ENCODE measurements around the gene DOK7.

DOK7 gene

DNA sequence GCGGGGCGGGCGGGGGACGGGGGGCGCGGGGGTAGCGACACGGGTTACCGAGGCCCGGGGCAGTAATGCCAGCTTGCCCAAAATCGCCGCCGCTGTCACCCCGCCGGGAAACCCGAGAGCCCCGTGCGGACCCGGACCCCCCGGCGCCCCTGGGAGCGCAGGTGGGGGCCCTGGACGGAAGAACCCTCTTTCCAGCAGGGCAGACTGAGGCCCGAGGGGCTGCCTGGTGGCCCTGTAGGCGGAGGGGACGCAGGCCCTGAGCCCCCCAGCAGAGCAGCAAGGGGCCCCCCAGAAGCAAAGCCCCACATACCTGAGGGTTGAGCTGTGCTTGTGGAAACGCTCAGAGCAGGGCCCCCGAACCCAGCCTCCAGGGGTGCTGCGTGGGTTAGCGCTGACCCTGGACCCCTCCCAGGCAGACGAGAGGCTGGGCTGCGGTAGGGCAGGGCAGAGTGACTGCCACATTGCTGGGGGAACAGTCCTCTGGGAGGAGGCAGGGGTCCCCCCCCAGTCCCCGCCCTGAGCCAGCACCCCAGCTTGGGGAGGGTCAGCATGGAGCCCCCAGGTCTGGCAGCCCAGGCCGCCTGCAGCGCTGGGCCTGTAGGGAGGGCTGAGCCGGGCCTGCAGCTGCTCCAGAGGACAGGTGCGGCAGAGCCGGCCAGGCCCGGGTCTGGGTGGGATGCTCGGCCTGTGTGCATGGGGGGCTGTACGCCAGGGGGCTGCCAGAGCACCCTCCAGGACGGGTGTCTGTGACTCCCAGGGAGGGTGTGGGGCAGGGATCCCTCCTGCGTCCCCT, 646 bp downstream of the DOK7 start:
- no peak for DNase-seq (ENCODE audit: low read depth)

DNA sequence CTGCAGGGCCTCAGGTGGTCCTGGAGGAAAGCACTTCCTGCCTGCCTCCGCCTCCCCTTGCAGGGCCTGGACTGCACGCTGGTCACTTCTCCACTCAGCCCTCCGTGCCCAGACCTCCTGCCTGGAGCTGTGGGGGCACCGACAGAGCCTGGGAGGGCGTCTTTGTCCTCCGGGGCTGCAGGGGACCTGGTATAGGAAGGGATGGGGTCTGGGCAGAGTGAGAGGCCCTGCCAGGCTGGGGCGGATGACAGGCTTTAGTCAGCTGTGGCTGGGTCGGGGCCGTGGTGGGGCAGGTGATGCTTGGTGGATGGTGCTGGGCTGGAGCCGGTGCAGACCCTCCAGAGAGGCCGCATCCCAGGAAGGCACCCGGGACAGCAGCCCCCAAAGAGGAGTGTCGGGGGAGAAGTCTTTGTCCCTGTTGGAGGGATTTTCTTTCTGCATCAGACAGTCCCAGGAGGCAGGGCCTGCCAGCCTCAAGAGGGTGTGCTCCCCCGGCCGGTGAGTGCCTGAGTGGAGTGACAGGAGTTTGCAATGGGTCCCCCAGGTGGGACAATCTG, 1.3 kb downstream of the DOK7 start:
- no peak for DNase-seq (ENCODE audit: low read depth)

DNA sequence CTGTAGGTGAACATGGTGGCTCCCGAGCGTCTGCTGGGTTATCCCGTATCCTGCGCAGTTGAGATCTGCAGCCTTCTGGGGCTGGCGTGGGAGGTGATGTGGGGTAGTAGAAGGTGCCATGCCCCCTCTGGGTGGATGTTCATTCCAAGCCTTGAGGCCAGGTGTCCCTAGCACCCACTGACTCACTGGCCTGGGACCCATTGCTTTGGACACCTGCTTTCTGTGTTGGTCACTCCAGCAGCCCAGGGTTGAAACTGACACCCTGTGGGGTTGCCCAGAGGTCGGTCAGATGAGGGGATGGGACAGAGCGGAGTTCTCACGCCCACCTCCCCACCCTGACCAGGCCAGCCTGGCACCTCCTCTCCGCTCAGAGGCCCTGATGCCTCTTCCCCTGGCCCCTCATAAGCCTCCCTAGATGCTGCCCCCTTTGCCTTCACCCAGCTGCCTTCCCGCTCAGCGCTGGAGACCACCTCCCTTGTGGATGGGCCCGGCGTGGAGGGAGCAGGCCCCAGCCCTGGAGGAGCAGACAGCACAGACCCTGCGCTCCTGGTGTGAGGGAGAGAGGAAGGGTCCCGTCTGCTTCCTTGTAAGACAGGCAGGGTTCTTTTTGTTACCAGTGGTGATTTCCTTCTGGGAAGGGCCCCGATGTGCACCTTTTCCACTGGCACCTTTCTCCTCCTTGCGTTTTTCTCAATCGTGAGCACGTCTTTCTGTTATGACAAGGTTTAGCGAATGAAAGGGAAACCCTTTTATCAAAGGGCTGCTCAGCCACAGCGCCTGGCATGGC, 2.0 kb downstream of the DOK7 start:
- no peak for DNase-seq (ENCODE audit: low read depth)

DNA sequence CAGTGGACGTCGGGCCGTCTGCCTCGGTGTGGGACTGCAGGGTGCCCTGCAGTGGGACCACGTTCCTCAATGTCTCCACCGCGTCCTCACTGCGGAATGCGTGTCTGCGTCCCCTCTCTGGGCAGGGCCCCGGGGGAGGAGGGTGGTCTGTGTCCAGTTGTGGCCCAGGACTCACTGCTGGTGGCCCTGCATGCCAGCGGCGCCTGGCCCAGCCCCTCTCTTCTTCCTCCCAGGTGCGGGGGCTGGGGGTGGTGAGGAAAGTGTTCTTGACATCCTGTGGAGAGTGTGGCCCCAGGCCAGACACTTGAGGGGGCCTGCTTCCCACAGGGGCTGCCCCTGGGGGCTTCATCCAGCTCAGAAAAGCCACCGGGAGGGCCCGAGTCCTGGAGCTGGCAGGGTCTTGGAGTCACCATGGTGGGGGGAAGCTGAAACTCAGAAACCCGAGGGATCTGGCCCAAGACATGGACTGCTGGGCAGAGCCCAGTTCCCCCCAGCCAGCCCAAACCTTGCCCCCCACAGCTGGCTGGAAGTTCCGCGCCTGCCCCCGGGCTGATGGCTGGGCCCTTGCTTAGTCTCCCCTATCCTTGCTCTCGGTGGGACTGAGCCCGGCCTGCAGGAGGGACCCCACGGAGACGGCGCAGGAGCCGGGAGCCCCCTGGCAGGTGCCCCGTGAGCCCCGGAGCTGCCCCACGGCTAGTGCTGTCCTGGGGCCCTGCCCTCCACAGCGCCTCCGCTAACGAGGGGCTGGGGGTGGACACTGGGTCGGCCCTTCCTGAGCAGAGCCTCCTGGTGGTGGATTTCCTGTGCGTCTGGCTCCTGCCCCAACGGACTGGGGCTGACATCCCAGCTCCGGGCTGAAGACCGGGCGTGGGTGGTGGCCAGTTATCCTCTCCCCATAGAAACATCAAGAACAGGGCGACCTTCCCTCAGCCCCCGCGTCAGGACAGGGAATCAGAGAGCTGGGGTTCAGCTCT, 2.9 kb downstream of the DOK7 start:
- no peak for DNase-seq (ENCODE audit: low read depth)

DNA sequence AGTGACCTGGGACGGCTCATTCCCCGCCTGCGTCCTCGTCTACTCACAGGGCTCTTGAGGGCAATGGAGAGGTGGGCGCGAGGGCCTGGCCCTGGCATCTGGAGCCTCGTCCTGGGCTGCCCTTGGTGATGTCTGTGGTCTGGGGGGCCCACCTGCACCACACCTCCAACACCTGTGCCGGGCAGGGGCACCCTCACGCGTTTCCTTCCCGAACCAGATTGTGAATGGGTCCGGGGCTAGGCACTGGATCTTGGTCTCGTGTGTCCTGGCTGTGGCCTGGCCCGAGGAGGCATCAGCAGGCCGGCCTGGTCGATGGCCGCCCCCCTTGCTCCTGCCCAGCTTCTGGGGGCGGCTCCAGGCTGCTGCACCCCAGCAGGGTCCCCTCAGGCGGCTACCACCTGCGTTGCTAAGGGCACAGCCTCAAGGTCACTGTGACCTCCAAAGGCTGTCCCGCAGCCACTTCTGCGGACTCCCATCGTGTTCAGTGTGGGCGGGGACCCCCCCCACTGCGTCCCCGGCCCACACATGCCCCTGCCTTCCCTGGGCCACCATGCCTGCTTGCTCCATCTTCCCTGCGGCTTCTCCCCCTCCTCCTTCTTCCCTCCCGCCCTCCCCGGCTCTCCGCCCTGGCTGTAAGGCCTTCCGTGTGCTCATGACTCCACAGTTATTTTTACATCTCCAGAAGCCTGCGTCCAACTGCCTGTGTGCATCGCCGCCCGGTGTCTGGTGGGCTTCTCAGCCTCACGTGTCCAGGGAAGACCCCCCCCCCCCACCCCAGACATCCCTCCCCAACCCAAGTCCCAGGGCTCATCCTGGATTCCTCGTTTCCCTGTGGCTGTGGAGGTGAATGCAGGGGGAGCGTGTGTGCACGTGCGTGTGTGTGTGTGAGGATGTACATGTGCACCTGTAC, 3.8 kb downstream of the DOK7 start:
- DNase-seq (ENCODE audit: low read depth) = no peak

DNA sequence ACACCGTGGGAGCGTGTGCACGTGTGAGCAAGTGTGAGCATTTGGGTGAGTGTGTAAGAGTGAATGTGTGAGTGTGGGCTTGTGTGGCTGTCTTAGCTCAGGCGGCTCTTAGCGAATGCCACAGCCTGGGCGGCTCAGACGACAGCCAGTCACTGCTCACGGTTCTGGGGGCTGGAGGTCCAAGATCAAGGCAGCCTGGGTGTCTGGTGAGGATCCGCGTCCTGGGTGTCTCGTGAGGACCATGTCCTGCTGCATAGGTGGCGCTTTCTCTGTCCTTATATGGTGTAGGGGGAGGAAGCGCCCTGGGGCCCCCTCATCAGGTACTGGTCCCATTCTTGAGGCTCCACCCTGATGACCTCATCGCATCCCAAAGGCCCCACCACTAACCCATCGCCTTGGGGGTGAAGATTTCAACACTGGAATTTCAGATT, 4.5 kb downstream of the DOK7 start:
- no peak for DNase-seq (ENCODE audit: low read depth)

DNA sequence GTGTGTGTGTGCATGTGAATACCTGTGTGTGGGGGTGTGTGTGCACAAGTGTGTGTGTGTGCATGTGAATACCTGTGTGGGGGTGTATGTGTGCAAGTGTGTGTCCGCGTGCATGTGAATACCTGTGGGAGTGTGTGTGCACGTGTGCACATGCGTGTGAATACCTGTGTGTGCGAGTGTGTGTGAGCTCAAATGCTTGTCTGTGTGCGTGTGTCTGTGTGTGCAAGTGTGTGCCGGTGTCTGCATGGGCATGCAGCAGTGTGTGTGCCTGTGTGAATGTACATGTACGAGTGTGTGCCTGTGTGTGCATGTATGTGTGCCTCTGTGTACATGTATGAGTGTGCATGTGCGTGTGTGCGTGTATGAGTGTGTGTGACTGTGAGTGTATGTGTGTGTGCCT, 5.0 kb downstream of the DOK7 start:
- DNase-seq (ENCODE audit: low read depth) = no peak

DNA sequence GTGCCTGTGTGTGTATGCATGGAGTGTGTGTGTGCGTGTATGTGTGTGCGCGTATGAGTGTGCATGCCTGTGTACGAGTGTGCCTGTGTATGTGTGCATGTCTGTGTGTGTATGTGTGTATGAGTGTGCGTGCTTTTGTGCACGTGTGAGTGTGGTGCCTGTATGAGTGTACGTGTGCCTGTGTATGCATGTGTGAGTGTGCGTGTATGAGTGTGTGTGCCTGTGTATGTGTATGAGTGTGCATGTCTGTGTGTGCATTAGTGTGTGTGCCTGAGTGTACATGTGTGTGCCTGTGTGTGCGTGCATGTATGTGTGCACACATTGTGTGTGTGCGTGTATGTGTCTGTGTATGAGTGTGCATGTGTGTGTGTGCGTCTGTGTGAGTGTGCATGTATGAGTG, 5.7 kb downstream of the DOK7 start:
- DNase-seq (ENCODE audit: low read depth) = no peak

DNA sequence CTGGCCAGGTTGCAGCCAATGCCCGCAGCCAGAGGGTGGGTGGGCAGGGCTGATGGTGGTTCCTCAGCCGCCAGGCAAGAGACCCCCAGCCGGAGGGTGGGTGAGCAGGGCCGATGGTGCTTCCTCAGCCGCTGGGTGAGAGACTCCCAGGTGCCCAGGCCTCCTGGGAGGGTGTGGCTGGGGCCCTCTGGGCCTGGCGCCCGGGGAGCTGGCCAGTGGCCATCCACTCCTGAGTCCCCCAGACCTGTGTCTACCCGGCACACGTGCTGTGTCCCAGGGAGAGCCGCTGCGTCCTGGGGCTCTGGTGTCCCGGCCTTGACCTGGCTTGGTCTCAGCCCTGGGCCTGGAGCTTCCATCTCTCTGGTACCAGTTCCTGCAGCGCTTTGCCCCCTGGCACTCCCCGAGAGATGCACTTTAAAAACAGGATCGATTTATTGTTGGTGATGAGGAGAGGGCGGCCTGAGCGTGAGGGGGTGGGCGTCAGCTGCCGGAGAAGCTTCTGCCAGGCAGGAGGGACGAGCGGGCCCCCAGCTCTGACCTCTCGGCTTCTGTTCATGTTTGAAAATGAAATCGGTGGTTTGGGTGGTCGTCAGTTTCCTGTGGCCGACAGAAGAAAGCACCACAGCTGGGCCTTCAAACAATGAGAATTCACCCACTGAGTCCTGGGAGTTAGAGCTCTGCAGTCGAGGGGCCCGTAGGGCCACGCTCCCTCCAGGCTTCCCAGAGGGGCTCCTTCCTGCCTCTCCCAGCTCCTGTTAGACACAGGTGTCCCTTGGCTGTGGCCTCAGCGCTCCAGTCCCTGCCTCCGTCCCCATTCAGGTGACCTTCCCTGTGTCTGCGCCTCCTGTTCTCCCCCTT, 6.5 kb downstream of the DOK7 start:
- no peak for DNase-seq (ENCODE audit: low read depth)

DNA sequence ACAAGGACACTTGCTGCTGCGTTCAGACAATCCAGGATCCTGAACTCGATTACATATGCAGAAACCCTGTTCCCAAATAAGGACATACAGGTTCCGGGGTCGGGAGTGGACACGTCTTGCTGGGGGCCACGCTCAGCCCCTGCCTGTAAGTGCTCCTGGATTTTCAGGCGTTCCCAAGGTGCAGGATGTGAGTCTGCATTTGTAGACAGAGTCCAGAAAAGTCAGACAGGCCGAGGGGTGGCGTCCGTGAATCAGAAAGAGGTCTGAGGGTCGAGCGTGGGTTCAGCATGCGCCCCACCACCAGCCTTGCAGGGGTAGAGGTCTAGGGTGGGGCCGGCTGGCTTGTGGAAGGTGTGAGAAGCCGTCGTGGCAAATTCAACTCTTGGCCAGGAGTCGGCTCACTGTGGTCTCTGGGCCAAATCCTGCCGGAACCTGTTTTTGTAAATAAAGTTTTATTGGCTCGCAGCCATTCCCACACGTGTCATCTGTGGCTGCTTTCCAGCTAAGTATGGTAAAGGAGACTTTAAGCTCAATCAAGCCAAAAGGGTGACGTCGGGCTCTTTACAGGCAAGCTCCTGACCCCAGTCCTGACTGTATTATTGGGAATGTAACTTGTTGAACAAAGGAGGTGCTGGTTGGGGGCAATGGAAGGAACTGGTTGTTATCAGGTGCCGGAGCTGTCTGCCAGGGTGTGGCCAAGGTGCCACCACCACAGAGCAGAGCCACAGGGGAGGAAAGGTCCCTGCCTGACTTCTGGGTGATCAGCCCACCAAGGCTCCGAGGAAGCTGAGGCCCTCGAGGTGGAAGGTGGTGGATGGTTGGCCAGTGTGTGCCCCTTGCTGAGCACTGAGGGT, 7.4 kb downstream of the DOK7 start:
- no peak for DNase-seq (ENCODE audit: low read depth)

DNA sequence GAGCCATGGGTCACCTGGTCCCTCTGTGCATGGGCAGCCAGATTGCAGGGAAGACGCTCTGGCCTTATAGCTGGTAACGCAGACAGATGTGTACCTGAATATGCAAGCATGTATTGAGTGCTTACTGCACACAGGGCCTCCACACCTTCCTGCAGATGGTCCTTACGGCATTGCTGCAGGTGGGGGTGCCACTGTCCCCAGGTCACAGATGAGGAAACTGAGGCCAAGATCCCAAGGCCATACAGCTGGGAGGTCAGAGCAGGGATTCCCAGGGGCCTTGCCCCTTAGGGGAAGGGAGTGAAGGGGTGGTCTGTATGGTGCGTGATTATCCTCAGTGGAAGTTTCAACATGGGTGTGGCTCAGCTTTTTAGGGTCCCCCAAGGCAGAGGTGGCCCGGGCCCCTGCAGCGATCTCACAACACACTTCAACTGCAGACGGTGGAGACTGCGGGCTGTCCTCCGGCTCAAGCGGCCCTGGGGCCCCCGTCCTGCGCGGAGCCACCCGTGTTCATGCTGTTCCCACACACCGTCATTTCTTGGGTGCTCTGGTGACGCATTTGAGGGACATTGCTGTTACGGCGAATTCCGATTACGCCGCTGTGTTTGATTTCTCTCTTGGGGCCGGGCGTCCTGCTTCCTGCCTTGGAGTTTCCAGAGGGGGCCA, 8.1 kb downstream of the DOK7 start:
- no peak for DNase-seq (ENCODE audit: low read depth)

DNA sequence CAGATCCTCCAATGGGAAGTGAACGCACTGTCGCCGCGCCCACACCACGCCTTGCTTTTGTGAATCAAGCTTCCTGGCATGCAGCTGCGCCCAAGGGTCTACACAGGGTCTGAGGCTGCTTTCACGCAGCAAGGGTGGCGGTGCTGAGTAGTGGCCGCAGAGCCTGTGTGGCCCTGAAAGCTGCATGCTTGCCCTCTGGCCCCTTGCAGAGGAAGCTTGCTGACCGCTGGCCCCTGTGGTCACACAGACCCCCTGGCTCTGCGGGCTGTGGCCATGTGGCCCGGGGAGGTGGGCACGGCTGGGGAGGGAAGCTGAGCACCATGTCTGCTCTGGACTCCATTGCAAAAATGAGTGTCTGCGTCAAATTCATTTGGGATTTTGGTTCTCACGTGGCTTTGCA, 8.8 kb downstream of the DOK7 start:
- no peak for DNase-seq (ENCODE audit: low read depth)

DNA sequence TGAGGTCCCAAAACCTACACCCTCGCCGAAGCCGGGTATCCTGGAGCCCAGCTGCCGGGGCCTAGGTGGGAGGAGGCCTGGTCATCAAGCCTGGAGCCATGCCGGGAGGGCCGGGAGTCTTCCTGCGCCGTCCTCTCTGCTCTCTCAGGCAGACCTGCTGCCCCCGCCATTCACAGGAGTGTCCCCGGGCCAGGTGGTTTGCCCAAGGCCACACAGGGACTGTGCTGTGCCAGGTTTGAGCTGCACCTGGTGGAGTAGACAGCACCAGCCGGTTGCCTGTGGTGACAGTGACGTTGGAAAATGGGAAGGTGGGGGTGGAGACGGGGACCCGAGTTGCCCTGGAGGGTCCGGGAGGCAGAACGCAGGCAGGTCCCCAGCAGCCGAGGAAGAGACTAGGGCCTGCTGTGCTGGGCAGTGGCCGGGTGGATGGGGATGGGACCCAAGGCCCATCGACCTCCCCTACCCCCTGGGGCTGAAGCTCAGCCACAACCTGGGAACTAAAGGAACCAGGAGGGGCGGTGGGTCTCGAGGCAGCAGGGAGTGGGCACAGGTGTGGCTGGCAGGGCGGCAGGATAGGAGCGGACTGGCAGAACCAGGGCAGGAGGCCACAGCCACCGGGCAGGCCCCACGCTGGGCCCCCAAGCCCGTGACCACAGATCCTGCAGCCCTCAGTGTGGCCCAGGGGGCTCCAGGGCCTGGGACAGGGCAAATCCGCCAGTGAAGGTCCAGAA, 9.5 kb downstream of the DOK7 start:
- no peak for DNase-seq (ENCODE audit: low read depth)

DNA sequence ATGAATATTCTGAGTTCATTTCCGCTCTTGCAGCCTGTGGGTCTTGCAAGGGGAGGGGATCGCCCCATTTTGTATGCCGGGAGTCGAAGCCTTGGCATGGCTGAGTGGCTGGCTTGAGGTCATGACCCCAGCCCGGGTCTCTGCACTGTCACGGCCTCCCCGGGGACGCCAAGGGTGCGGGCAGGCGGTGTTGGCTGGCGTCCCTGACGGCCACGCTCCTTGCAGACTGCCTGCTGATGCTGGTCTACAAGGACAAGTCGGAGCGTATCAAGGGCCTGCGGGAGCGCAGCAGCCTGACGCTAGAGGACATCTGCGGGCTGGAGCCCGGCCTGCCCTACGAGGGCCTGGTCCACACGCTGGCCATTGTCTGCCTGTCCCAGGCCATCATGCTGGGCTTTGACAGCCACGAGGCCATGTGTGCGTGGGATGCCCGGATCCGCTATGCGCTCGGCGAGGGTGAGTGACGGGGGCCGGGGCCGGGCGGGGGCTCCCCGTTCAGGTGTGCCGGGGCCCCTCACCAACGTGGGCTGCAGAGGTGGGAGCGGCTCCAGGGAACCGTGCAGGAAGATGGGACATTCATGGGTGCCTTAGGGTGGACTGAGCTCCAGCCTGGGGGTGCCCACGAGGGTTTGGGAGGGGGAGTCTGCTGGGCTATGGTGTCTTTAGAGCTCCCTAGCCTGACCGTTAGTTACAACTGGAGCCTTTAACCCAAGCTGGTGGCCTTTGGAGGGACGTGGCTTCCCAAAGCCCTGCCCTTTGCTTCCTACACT, 10.3 kb downstream of the DOK7 start:
- DNase-seq (ENCODE audit: low read depth) = no peak

DNA sequence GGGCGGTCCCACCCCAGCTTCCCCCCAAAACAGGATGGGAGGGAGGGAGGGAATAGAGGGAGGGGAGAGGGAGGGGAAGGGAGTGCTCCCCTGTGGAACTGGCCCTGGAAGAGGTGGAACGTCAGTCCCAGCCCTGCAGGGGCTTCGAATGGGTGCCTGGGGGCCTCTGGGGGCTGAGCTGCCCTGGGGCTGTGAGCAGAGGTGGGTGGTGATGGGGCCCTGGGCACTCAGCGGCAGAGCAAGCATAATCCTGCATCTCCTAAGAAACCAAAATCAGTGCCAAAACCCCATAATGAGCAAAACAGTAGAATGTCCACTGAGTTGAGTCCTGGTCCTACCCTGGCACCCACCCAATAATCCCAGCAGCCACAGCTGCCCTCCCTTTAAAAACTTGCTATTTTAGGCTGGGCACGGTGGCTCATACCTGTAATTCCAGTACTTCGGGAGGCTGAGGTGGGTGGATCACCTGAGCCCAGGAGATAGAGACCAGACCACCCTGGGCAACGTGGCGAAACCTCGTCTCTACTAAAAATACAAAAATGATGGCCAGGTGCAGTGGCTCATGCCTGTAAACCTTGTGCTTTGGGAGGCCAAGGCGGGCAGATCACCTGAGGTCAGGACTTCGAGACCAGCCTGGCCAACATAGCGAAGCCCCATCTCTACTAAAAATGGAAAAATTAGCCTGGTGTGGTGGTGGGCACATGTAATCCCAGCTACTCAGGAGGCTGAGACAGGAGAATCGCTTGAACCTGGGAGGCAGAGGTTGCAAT, 11.1 kb downstream of the DOK7 start:
- no peak for DNase-seq (ENCODE audit: low read depth)

DNA sequence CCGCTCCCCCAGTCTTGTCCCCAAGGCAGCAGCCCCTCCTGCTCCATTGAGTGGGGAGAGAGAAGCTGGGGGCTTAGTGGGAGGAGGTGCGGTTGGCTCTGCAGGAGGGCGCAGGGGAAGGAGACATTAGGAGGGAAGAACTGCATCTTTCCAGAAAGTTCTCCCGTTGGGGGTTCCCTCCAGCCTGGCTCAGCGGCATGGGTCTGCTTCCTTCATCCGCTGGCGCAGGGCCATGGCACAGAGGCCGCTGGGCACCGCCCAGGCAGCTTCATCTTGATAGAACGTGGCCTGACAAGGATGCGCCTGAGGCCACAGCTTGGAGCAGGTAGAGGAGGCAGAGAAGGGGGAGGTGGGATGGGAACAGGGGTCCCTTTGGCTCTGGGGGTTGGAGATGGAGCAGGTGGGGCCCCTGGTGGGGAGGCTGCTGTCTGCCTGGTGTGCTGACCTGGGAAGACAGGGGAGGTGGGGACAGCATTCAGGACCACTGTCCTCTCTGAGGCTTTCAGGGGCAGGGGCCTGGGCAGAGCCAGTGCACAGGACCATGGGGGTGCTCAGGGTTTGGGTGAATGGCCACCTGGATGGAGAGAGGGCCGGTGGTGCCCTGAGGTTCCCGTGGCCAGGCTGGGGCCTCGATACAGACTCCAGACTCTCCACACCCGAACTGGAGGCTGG, 12.1 kb downstream of the DOK7 start:
- no peak for DNase-seq (ENCODE audit: low read depth)
